Prostate gland (tissue), 2 donors: Measurements from ENCODE around the gene ZC2HC1B.

Source experiments
- POLR2A ChIP-seq: fragments of 450-650 bp; IDR thresholded peaks from one replicate; pipeline ENCODE4 v1.6.1; 2016; ENCODE audit warnings: antibody characterized with exemption, mild to moderate bottlenecking
- POLR2AphosphoS5 ChIP-seq: sonication (generic); formaldehyde crosslinking; IDR thresholded peaks from one replicate; pipeline ENCODE4 v1.6.1; 2017; ENCODE audit warnings: antibody characterized with exemption
- TF ChIP-seq, protein P1 (sequence below), 4 experiments: fragments of 200-600 bp in 2 of 4; fragments of 450-650 bp in 2 of 4; sonication (generic) in 2 of 4; IDR thresholded peaks; 1 replicate in 3 of 4; 2 replicates in 1 of 4; pipeline ENCODE4 v1.5.1; 2016 to 2019; ENCODE audit warnings: antibody characterized with exemption in 4 of 4, mild to moderate bottlenecking in 2 of 4, moderate library complexity in 2 of 4

DNA sequence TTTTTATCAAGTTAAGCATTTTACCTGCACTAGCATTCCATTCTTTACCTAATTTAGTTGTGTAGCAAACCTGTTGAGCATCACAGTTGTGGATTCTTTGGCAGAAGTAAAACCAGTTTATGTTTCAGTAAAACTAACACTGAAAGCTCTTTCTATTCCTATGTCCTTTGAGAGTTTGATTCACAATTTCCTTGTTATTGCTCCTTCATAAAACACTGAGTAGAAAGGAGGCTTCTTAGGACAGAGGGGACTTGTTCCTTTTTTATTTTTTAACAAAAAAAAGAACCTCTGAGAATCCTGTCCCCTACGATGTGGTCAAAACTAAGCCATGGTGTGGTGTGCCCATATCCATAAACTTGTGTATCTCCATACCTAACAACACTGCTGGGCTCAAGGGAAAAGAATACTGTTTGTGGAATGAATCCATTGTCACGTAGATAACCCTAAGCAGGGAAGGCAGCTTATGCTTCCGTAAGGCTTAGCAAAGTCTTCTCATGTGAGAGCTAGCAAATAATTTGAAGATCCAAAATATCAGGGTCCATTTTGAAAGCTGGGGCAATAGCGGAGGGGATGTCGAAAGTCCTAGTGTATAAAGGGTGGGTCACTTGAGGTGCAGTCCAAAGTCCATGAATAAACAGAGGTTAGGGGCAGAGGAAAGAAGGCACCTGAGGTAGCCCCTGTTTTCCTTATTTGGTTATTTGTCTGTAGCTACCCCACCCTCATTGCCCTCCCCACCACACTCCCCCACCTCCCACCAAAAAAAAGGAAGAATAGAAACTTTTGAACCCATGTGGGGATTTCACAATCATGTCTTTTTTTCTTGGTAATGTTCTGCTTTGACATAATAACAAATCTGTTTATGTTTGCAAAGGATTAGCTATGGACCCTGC, 72.7 kb downstream of the ZC2HC1B start:
- no peak for TF ChIP-seq POLR2A
- TF ChIP-seq, protein P1, sequence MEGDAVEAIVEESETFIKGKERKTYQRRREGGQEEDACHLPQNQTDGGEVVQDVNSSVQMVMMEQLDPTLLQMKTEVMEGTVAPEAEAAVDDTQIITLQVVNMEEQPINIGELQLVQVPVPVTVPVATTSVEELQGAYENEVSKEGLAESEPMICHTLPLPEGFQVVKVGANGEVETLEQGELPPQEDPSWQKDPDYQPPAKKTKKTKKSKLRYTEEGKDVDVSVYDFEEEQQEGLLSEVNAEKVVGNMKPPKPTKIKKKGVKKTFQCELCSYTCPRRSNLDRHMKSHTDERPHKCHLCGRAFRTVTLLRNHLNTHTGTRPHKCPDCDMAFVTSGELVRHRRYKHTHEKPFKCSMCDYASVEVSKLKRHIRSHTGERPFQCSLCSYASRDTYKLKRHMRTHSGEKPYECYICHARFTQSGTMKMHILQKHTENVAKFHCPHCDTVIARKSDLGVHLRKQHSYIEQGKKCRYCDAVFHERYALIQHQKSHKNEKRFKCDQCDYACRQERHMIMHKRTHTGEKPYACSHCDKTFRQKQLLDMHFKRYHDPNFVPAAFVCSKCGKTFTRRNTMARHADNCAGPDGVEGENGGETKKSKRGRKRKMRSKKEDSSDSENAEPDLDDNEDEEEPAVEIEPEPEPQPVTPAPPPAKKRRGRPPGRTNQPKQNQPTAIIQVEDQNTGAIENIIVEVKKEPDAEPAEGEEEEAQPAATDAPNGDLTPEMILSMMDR (IDR thresholded peaks at IDR 0.05), result no peak
- TF ChIP-seq POLR2AphosphoS5, result no peak
